CD14-positive monocyte (primary cell): ENCODE measurements around the gene DYNC1LI2. TPM values are rescaled to one million over a fixed set of nuclear protein-coding genes. Genes with fewer than 3 reads are reported as not detected.

Experiments used
- DNase-seq, 3 donors: peaks; one replicate each; pipeline ENCODE4 v3.0.0-alpha.2; 2011 to 2022
- H2AFZ ChIP-seq: 2 replicates; pipeline ENCODE4 v1.6.0; 2012; ENCODE audit warnings: mild to moderate bottlenecking, low read depth, low read length, inconsistent platforms; ENCODE audit not compliant: insufficient read depth, poor library complexity, severe bottlenecking
- H3K27ac ChIP-seq, 2 donors: 1 replicate in 1 of 2; 2 replicates in 1 of 2; pipeline ENCODE4 v1.5.1; 2012 to 2013; ENCODE audit warnings: low read length in 2 of 2, control low read depth in 1 of 2, inconsistent platforms in 1 of 2, low read depth in 1 of 2, mild to moderate bottlenecking in 1 of 2
- H3K27me3 ChIP-seq, 2 donors: one replicate each; pipeline versions ENCODE4 v1.6.0 to v1.6.1; 2011 to 2013; ENCODE audit warnings: low read length in 2 of 2; ENCODE audit not compliant: control insufficient read depth in 2 of 2, insufficient read depth in 2 of 2
- H3K36me3 ChIP-seq, 2 donors: replicated peaks in 1 of 2; 1 replicate in 1 of 2; 2 replicates in 1 of 2; pipeline versions ENCODE4 v1.5.1 to v1.6.1; 2012 to 2013; ENCODE audit warnings: low read length in 2 of 2, control low read depth in 1 of 2, inconsistent platforms in 1 of 2, mild to moderate bottlenecking in 1 of 2; ENCODE audit not compliant: insufficient read depth in 2 of 2, control insufficient read depth in 1 of 2
- H3K4me1 ChIP-seq, 2 donors: 1 replicate in 1 of 2; 2 replicates in 1 of 2; pipeline versions ENCODE4 v1.5.1 to v1.6.1; 2012 to 2013; ENCODE audit warnings: low read length in 2 of 2, control low read depth in 1 of 2, inconsistent platforms in 1 of 2, mild to moderate bottlenecking in 1 of 2, moderate library complexity in 1 of 2; ENCODE audit not compliant: insufficient read depth in 2 of 2, control insufficient read depth in 1 of 2
- H3K4me2 ChIP-seq: replicated peaks from 2 replicates; pipeline ENCODE3; 2012; ENCODE audit warnings: low read length, moderate library complexity, mild to moderate bottlenecking; ENCODE audit not compliant: poor library complexity, severe bottlenecking; ENCODE audit errors: extremely low read depth
- H3K4me3 ChIP-seq, 3 experiments: fragments of 200-600 bp in 1 of 3; sonication (generic) in 1 of 3; replicated peaks in 1 of 3; 1 replicate in 2 of 3; 2 replicates in 1 of 3; pipeline ENCODE4 v1.5.1; 2011 to 2013; ENCODE audit warnings: low read length in 3 of 3, mild to moderate bottlenecking in 3 of 3, control low read depth in 2 of 3, low read depth in 2 of 3, inconsistent platforms in 1 of 3, moderate library complexity in 1 of 3
- H3K79me2 ChIP-seq: 2 replicates; pipeline ENCODE4 v1.6.0; 2012; ENCODE audit warnings: mild to moderate bottlenecking, control low read depth, inconsistent platforms, low read length, moderate library complexity; ENCODE audit not compliant: insufficient read depth
- H3K9ac ChIP-seq: 2 replicates; pipeline ENCODE4 v1.6.0; 2017; ENCODE audit warnings: low read length, mild to moderate bottlenecking; ENCODE audit not compliant: insufficient read depth, poor library complexity, severe bottlenecking
- H3K9me3 ChIP-seq, 2 donors: replicated peaks in 1 of 2; 1 replicate in 1 of 2; 2 replicates in 1 of 2; pipeline versions ENCODE4 v1.5.1 to v1.6.1; 2012 to 2013; ENCODE audit warnings: low read length in 2 of 2, control low read depth in 1 of 2; ENCODE audit not compliant: control insufficient read depth in 1 of 2, insufficient read depth in 1 of 2
- H4K20me1 ChIP-seq: 2 replicates; pipeline ENCODE4 v1.6.0; 2012; ENCODE audit warnings: mild to moderate bottlenecking, low read length, control low read depth, moderate library complexity; ENCODE audit not compliant: insufficient read depth
- H3K27ac Mint-ChIP-seq, 7 donors: one replicate each; pipeline ENCODE4 v1.8.0; 2020; ENCODE audit warnings: mild to moderate bottlenecking in 7 of 7, mixed read lengths in 7 of 7, moderate library complexity in 6 of 7, inconsistent platforms in 2 of 7
- H3K27me3 Mint-ChIP-seq, 3 donors: one replicate each; pipeline ENCODE4 v1.8.0; 2021 to 2022; ENCODE audit warnings: low read depth in 3 of 3, mild to moderate bottlenecking in 3 of 3, mixed read lengths in 3 of 3, moderate library complexity in 3 of 3, inconsistent platforms in 1 of 3
- H3K36me3 Mint-ChIP-seq, 2 donors: one replicate each; pipeline ENCODE4 v1.8.0; 2020; ENCODE audit warnings: mixed read lengths in 2 of 2, inconsistent platforms in 1 of 2, mild to moderate bottlenecking in 1 of 2
- H3K4me1 Mint-ChIP-seq: one replicate; pipeline ENCODE4 v1.8.0; 2020; ENCODE audit warnings: mild to moderate bottlenecking, mixed read lengths
- H3K4me3 Mint-ChIP-seq, 2 donors: one replicate each; pipeline ENCODE4 v1.8.0; 2020; ENCODE audit warnings: mild to moderate bottlenecking in 2 of 2, mixed read lengths in 2 of 2, moderate library complexity in 1 of 2
- H3K9me3 Mint-ChIP-seq, 7 donors: one replicate each; pipeline ENCODE4 v1.8.0; 2020 to 2022; ENCODE audit warnings: mixed read lengths in 7 of 7, mild to moderate bottlenecking in 6 of 7, moderate library complexity in 6 of 7, inconsistent platforms in 2 of 7
- WGBS: methylation state at CpG from one replicate; pipeline ENCODE4 v1.1.5; 2013; ENCODE audit warnings: missing lambda C conversion rate; ENCODE audit not compliant: insufficient coverage; 5-methylcytosine and 5-hydroxymethylcytosine counted together
- intact Hi-C, 2 donors: fragments of 100-400 bp; cut with micrococcal nuclease; formaldehyde crosslinking; loops; one replicate each; pipeline versions ENCODE4 v1.15.0 to v1.15.1; 2023
- polyA plus RNA-seq, 3 donors: library from polyadenylated mRNA; depleted of rRNA in 1 of 3; unstranded in 2 of 3; stranded (reverse) in 1 of 3; fragments of 300-500 nt in 2 of 3; fragments of >200 nt in 1 of 3; fragmentation: Illumina TruSeq in 2 of 3; gene quantifications; 1 replicate in 2 of 3; 2 replicates in 1 of 3; pipeline ENCODE4 v1.2.3, GENCODE V29; 2012 to 2021
- TF ChIP-seq, protein P1 (sequence below): fragments of 200-600 bp; IDR thresholded peaks from one replicate; pipeline ENCODE4 v1.8.0; 2022; ENCODE audit warnings: antibody characterized with exemption, mild to moderate bottlenecking

DYNC1LI2 gene
- polyA plus RNA-seq, 3 donors: 14.9 to 125 (median 23.9) TPM

DNA sequence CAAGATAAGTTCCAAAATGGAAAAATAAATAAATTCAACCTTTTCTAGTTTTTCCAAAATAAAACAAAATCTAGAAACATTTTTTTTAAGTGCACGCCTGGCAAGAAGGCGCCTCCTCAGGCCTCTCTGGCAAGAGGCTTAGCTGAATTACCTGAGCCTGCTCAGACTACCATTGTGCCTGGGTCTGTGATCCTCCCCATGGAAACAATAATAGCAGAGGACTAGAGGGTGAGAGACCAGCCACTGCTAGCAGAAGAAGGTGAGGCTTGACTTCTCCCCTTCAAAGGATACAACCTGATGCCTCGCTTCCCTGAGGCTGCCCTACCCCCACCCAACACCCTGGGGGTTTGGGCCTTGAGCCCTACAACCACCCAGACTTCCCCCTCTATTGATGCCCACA is 35.1 kb upstream of the DYNC1LI2 start:
- H3K79me2 ChIP-seq: no peaks in the 10 kb centered on the region
- no peaks in the 10 kb centered on the region for H4K20me1 ChIP-seq
- no peak overlapping the region for H3K27ac ChIP-seq
- peaks cover 0 to under 1% (median 0%) of the 10 kb centered on the region in 7 donors for H3K9me3 Mint-ChIP-seq
- no peak overlapping the region for H3K4me3 Mint-ChIP-seq
- no peak overlapping the region for H3K9ac ChIP-seq
- H3K36me3 Mint-ChIP-seq: no peaks in the 10 kb centered on the region
- H3K9me3 ChIP-seq: no peaks in the 10 kb centered on the region
- WGBS: 90% methylated on average over 2 of the region's 3 CpGs
- DNase-seq: no peak
- no peaks in the 10 kb centered on the region for H3K36me3 ChIP-seq
- no peak overlapping the region for H2AFZ ChIP-seq
- intact Hi-C loops: no loop called here
- no peak overlapping the region for H3K4me3 ChIP-seq
- H3K4me2 ChIP-seq: no peak overlapping the region
- TF ChIP-seq, protein P1, sequence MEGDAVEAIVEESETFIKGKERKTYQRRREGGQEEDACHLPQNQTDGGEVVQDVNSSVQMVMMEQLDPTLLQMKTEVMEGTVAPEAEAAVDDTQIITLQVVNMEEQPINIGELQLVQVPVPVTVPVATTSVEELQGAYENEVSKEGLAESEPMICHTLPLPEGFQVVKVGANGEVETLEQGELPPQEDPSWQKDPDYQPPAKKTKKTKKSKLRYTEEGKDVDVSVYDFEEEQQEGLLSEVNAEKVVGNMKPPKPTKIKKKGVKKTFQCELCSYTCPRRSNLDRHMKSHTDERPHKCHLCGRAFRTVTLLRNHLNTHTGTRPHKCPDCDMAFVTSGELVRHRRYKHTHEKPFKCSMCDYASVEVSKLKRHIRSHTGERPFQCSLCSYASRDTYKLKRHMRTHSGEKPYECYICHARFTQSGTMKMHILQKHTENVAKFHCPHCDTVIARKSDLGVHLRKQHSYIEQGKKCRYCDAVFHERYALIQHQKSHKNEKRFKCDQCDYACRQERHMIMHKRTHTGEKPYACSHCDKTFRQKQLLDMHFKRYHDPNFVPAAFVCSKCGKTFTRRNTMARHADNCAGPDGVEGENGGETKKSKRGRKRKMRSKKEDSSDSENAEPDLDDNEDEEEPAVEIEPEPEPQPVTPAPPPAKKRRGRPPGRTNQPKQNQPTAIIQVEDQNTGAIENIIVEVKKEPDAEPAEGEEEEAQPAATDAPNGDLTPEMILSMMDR: no peak
- no peaks in the 10 kb centered on the region for H3K4me1 Mint-ChIP-seq
- no peak overlapping the region for H3K27ac Mint-ChIP-seq
- H3K27me3 ChIP-seq: no peaks in the 10 kb centered on the region
- H3K27me3 Mint-ChIP-seq: peaks cover 2 to 7% (median 4%) of the 10 kb centered on the region in 3 donors
- H3K4me1 ChIP-seq: no peaks in the 10 kb centered on the region

DNA sequence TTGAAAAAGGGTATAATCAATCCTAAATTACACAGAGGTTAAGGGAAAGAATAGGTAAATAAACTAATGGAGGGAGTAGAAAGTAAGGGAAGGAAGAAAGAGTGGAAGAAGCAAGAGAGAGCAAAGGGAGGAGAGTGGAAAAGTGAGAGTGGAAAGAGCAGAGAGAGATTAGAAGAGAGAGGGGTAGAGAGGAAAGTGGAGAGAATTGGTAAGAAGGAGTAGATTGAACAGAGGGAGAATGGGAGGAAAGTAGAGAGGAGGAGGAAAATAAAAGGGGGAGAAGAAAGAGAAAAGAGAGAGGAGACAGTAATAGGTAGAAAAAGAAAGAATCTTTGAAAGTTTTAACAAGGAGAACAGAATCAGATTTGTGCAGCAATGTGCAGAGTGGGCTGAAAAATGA is 25.0 kb upstream of the DYNC1LI2 start:
- Histone ChIP-seq H3K27ac (no peak overlapping the region), H2AFZ (peak overlapping the region; percentile 2), H3K9me3 (no peaks in the 10 kb centered on the region), H4K20me1 (no peaks in the 10 kb centered on the region), H3K4me1 (no peaks in the 10 kb centered on the region), H3K9ac (no peak overlapping the region), H3K27me3 (no peaks in the 10 kb centered on the region), H3K36me3 (no peaks in the 10 kb centered on the region), H3K4me3 (no peak overlapping the region), H3K4me2 (no peak overlapping the region), H3K79me2 (no peaks in the 10 kb centered on the region)
- intact Hi-C loops: no loop called here
- Mint-ChIP-seq H3K27me3 (peaks cover 0 to 2% (median 0%) of the 10 kb centered on the region in 3 donors), H3K36me3 (no peaks in the 10 kb centered on the region), H3K4me3 (peak overlapping the region in 1 of 2 donors; percentile 17), H3K4me1 (no peaks in the 10 kb centered on the region), H3K9me3 (peaks cover 0 to 2% (median 0%) of the 10 kb centered on the region in 7 donors), H3K27ac (peak overlapping the region in 1 of 7 donors; percentile 38)
- TF ChIP-seq, protein P1: no peak
- no peak for DNase-seq
